Endothelial cell (in vitro differentiated cells): Measurements from ENCODE around the gene ESRP2. TPM values are rescaled to one million over a fixed set of nuclear protein-coding genes. Genes with fewer than 3 reads are reported as not detected.

Experiments
- DNase-seq: peaks from one replicate; pipeline ENCODE4 v3.0.0; 2021; ENCODE audit warnings: low spot score
- H3K27ac Mint-ChIP-seq: one replicate; pipeline ENCODE4 v1.8.0; 2021; ENCODE audit warnings: mixed read lengths, inconsistent platforms; ENCODE audit not compliant: unreplicated experiment
- H3K27me3 Mint-ChIP-seq: one replicate; pipeline ENCODE4 v1.8.0; 2021; ENCODE audit warnings: mild to moderate bottlenecking, moderate library complexity, mixed read lengths, inconsistent platforms; ENCODE audit not compliant: unreplicated experiment
- H3K36me3 Mint-ChIP-seq: one replicate; pipeline ENCODE4 v1.8.0; 2021; ENCODE audit warnings: mild to moderate bottlenecking, low read depth, mixed read lengths, inconsistent platforms; ENCODE audit not compliant: unreplicated experiment
- H3K4me1 Mint-ChIP-seq: one replicate; pipeline ENCODE4 v1.8.0; 2021; ENCODE audit warnings: mild to moderate bottlenecking, mixed read lengths, inconsistent platforms; ENCODE audit not compliant: unreplicated experiment
- H3K4me3 Mint-ChIP-seq: one replicate; pipeline ENCODE4 v1.8.0; 2021; ENCODE audit warnings: mild to moderate bottlenecking, mixed read lengths, inconsistent platforms; ENCODE audit not compliant: unreplicated experiment
- H3K9me3 Mint-ChIP-seq: one replicate; pipeline ENCODE4 v1.8.0; 2021; ENCODE audit warnings: mixed read lengths, inconsistent platforms; ENCODE audit not compliant: unreplicated experiment
- CTCF ChIP-seq: fragments of 200-600 bp; sonication (generic); IDR thresholded peaks from one replicate; pipeline ENCODE4 v1.5.0; 2021; ENCODE audit warnings: antibody characterized with exemption; ENCODE audit not compliant: unreplicated experiment
- total RNA-seq: library from RNA; stranded (reverse); fragmentation: NEBNext Ultra II Directional; extraction: Animal tissue kit (Norgen Biotek cat#: 25700); gene quantifications from one replicate; pipeline ENCODE4 v1.2.1, GENCODE V29; 2021; ENCODE audit not compliant: unreplicated experiment

The ESRP2 gene
- total RNA-seq, 1 donor from 2014 or later = 0.64 TPM

- H3K9me3 Mint-ChIP-seq = no peaks in the 10 kb centered on the region
- no peaks in the 10 kb centered on the region for H3K4me1 Mint-ChIP-seq
- H3K4me3 Mint-ChIP-seq = no peak overlapping the region
- TF ChIP-seq CTCF = no peak
- H3K27me3 Mint-ChIP-seq = peaks cover 1% of the 10 kb centered on the region
- DNase-seq = no peak
- H3K36me3 Mint-ChIP-seq = no peaks in the 10 kb centered on the region
- no peak overlapping the region for H3K27ac Mint-ChIP-seq
Measured at GRCh38 chr16:68219725-68220351, 16.1 kb downstream of the ESRP2 start.

- H3K4me1 Mint-ChIP-seq = no peaks in the 10 kb centered on the region
- peaks cover 1% of the 10 kb centered on the region for H3K27me3 Mint-ChIP-seq
- DNase-seq = no peak
- no peaks in the 10 kb centered on the region for H3K9me3 Mint-ChIP-seq
- H3K4me3 Mint-ChIP-seq = no peak overlapping the region
- H3K36me3 Mint-ChIP-seq = no peaks in the 10 kb centered on the region
- no peak for TF ChIP-seq CTCF
- H3K27ac Mint-ChIP-seq = no peak overlapping the region
Measured at GRCh38 chr16:68217506-68217905, 18.4 kb downstream of the ESRP2 start.

GRCh38 chr16:68216240-68216639, 19.7 kb downstream of the ESRP2 start:
- Mint-ChIP-seq H3K27ac (no peak overlapping the region), H3K4me3 (no peak overlapping the region)

GRCh38 chr16:68215302-68215701, 20.6 kb downstream of the ESRP2 start:
- Mint-ChIP-seq H3K27me3 (peaks cover 3% of the 10 kb centered on the region), H3K4me1 (no peaks in the 10 kb centered on the region), H3K9me3 (no peaks in the 10 kb centered on the region), H3K36me3 (no peaks in the 10 kb centered on the region), H3K27ac (no peak overlapping the region), H3K4me3 (no peak overlapping the region)
- DNase-seq = no peak
- no peak for TF ChIP-seq CTCF

More at GRCh38 chr16:68216240-68216639, 19.7 kb downstream of the ESRP2 start:
- Mint-ChIP-seq H3K36me3 (no peaks in the 10 kb centered on the region), H3K27me3 (peaks cover 3% of the 10 kb centered on the region), H3K9me3 (no peaks in the 10 kb centered on the region), H3K4me1 (no peaks in the 10 kb centered on the region)
- TF ChIP-seq CTCF = no peak
- no peak for DNase-seq

GRCh38 chr16:68214726-68215125, 21.2 kb downstream of the ESRP2 start:
- Mint-ChIP-seq H3K27me3 (peaks cover 3% of the 10 kb centered on the region), H3K4me1 (no peaks in the 10 kb centered on the region), H3K27ac (no peak overlapping the region), H3K36me3 (no peaks in the 10 kb centered on the region), H3K4me3 (no peak overlapping the region), H3K9me3 (no peaks in the 10 kb centered on the region)
- no peak for TF ChIP-seq CTCF
- DNase-seq = no peak
